Measurements from ENCODE around the gene RABGAP1L.

GRCh38 chr1:175003521-175003920, 844.2 kb downstream of the RABGAP1L start:
- TF ChIP-seq CTCF (optimal IDR thresholded peaks at IDR 0.05 in 1 of 3, IDR thresholded peaks at IDR 0.05 in 1 of 3, conservative IDR thresholded peaks at IDR 0.05 in 1 of 3; ENCODE audit: extremely low read depth in 1 of 3, insufficient read depth in 2 of 3, low read length in 3 of 3), result no peak
- TF ChIP-seq EZH2 (IDR thresholded peaks at IDR 0.05; ENCODE audit: low read length), result no peak

All from keratinocyte (primary cell).